HFFc6 (cell line): ENCODE results near the gene C1QTNF8. TPM values are rescaled to one million over a fixed set of nuclear protein-coding genes. Genes with fewer than 3 reads are reported as not detected.
"Not testable (repeated sequence)": the region's sequence is repeated elsewhere in the genome, so short reads cannot be mapped to it uniquely, and the experiment has no call there.

ENCODE experiments used
- DNase-seq: peaks from one replicate; pipeline ENCODE4 v3.0.0-alpha.2; 2018
- H3K27ac Mint-ChIP-seq: 2 replicates; pipeline ENCODE4 v1.8.0; 2020; ENCODE audit warnings: mild to moderate bottlenecking, mixed read lengths
- H3K27me3 Mint-ChIP-seq: 2 replicates; pipeline ENCODE4 v1.8.0; 2021; ENCODE audit warnings: mild to moderate bottlenecking, moderate library complexity, mixed read lengths; ENCODE audit not compliant: insufficient read depth
- H3K36me3 Mint-ChIP-seq: 2 replicates; pipeline ENCODE4 v1.8.0; 2021; ENCODE audit warnings: low read depth, mixed read lengths
- H3K4me1 Mint-ChIP-seq: 2 replicates; pipeline ENCODE4 v1.8.0; 2020; ENCODE audit warnings: low read depth, mixed read lengths
- H3K4me3 Mint-ChIP-seq: 2 replicates; pipeline ENCODE4 v1.8.0; 2020; ENCODE audit warnings: mild to moderate bottlenecking, moderate library complexity, mixed read lengths
- H3K9me3 Mint-ChIP-seq: 2 replicates; pipeline ENCODE4 v1.8.0; 2020; ENCODE audit warnings: mild to moderate bottlenecking, mixed read lengths
- CTCF ChIP-seq: fragments of 200-600 bp; sonication (generic); IDR thresholded peaks from 2 replicates; pipeline ENCODE4 v1.5.0; 2021; ENCODE audit warnings: antibody characterized with exemption, mild to moderate bottlenecking
- total RNA-seq, 6 experiments: library from RNA; stranded (reverse); fragmentation: NEBNext Ultra II Directional; extraction: Animal tissue kit (Norgen Biotek cat#: 25700); gene quantifications; 2 replicates in 1 of 6; 3 replicates in 5 of 6; pipeline ENCODE4 v1.2.3, GENCODE V29; 2021

C1QTNF8 gene
- total RNA-seq, 6 experiments from 2014 or later: not detected

GRCh38 chr16:1089822-1090619 is 6.0 kb downstream of the C1QTNF8 start:
- no peak for DNase-seq
- no peak overlapping the region for H3K4me3 Mint-ChIP-seq
- H3K27ac Mint-ChIP-seq: no peak overlapping the region
- H3K9me3 Mint-ChIP-seq: peaks cover 17% of the 10 kb centered on the region
- H3K36me3 Mint-ChIP-seq: peaks cover 4% of the 10 kb centered on the region
- H3K4me1 Mint-ChIP-seq: no peaks in the 10 kb centered on the region
- peaks cover 6% of the 10 kb centered on the region for H3K27me3 Mint-ChIP-seq
- TF ChIP-seq CTCF: no peak

DNA sequence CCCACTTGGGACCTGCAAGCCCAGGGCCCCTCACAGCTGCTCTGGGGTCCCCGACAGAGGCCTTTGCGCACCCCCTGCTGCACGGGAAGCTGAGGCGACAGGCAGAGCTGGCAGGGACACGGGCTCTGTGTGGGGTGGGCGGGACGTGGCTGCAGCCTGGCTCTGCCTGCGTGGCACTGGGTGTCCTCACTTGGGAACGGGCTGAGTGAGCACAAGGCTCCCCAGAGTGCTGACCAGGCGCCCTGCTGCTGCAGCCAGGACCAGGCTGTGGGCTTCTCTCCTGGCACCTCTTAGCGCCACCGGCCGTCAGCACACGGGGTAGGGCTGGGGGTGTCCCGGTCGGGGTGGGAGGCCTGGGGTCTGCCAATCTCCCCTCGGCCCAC is 6.6 kb downstream of the C1QTNF8 start:
- Mint-ChIP-seq H3K27me3 (peaks cover 7% of the 10 kb centered on the region), H3K4me3 (no peak overlapping the region), H3K4me1 (no peaks in the 10 kb centered on the region), H3K36me3 (peaks cover 6% of the 10 kb centered on the region), H3K27ac (no peak overlapping the region), H3K9me3 (peaks cover 23% of the 10 kb centered on the region)
- no peak for DNase-seq
- TF ChIP-seq CTCF: no peak

DNA sequence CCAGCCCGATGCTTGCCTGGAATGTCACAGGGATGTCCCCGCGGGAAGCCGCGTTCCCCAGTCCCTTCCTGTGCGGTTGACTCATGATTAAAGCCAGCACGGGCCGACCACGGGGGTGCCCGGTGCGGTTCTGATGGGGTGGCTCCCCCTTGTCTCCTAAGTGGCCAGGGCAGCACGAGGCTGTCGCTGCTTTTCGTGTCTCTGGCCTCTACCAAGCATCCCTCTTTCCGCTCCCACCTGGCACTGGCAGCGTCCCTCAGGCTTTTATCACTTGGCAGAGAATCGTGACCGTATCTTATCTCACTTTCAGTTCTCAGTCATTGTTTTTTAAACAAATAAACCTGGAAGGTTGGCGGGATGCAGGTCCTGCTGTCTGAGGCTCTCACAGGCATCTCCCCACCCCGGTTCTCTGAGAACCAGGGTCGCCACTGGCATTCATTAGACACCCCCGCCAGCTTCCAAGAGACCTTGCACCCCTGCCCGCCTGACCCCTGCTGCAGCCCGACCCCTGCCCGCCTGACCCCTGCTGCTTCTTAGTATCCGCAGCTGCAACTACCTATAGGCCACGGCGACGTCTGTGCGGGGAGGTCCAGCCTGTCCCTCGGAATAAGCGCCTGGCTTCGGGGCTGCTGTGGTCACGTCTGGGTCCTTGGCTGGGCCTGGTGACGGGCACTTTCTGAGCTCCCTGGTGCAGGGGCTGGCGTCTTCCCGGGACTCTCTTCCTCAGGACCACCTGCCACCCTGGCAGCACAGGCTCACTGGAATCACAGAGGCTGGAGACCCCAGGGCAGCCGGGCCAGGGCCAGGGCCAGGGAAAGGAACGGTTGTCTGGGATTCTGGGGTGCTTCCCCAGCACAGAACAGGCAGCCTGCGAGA is 7.5 kb downstream of the C1QTNF8 start:
- TF ChIP-seq CTCF: no peak
- peaks cover 6% of the 10 kb centered on the region for H3K36me3 Mint-ChIP-seq
- H3K9me3 Mint-ChIP-seq: peaks cover 31% of the 10 kb centered on the region
- peaks cover 7% of the 10 kb centered on the region for H3K27me3 Mint-ChIP-seq
- no peaks in the 10 kb centered on the region for H3K4me1 Mint-ChIP-seq
- no peak for DNase-seq
- H3K4me3 Mint-ChIP-seq: no peak overlapping the region
- H3K27ac Mint-ChIP-seq: no peak overlapping the region

GRCh38 chr16:1086443-1086842 is 9.6 kb downstream of the C1QTNF8 start:
- H3K36me3 Mint-ChIP-seq, DNase-seq, H3K27me3 Mint-ChIP-seq, H3K4me3 Mint-ChIP-seq, H3K4me1 Mint-ChIP-seq, H3K27ac Mint-ChIP-seq: not testable (repeated sequence)
- H3K9me3 Mint-ChIP-seq: peaks cover 22% of the 10 kb centered on the region

GRCh38 chr16:1084971-1085370 is 11.1 kb downstream of the C1QTNF8 start:
- H3K4me3 Mint-ChIP-seq: no peak overlapping the region
- TF ChIP-seq CTCF: no peak
- H3K27me3 Mint-ChIP-seq: peaks cover 9% of the 10 kb centered on the region
- H3K9me3 Mint-ChIP-seq: peaks cover 22% of the 10 kb centered on the region
- peaks cover 6% of the 10 kb centered on the region for H3K36me3 Mint-ChIP-seq
- no peaks in the 10 kb centered on the region for H3K4me1 Mint-ChIP-seq
- no peak for DNase-seq
- H3K27ac Mint-ChIP-seq: no peak overlapping the region
